Measurements from ENCODE around the gene ARHGAP35.
"Not testable (repeated sequence)": the region's sequence is repeated elsewhere in the genome, so short reads cannot be mapped to it uniquely, and the experiment has no call there.

ARHGAP35 gene

GRCh38 chr19:46872967-46873366, 12.2 kb downstream of the ARHGAP35 start:
- DNase-seq, result no peak

- DNase-seq, result no peak
These were observed 14.4 kb downstream of the ARHGAP35 start for GRCh38 chr19:46875234-46875633.

- DNase-seq, result no peak
These were observed 14.9 kb downstream of the ARHGAP35 start for GRCh38 chr19:46875657-46876056.

GRCh38 chr19:46878613-46879375, 18.0 kb downstream of the ARHGAP35 start:
- DNase-seq, result no peak

GRCh38 chr19:46880431-46880830, 19.6 kb downstream of the ARHGAP35 start:
- DNase-seq, result no peak

GRCh38 chr19:46881092-46881491, 20.3 kb downstream of the ARHGAP35 start:
- DNase-seq, result no peak

- DNase-seq, result no peak
These were observed 21.2 kb downstream of the ARHGAP35 start for GRCh38 chr19:46882034-46882433.

- not testable (repeated sequence) for DNase-seq
These were observed 22.0 kb downstream of the ARHGAP35 start for GRCh38 chr19:46882751-46883150.

- no peak for DNase-seq
These were observed 24.6 kb downstream of the ARHGAP35 start for GRCh38 chr19:46885411-46885810.

- DNase-seq, result no peak
These were observed 25.9 kb downstream of the ARHGAP35 start for GRCh38 chr19:46886546-46887239.

GRCh38 chr19:46887240-46887782, 26.5 kb downstream of the ARHGAP35 start:
- DNase-seq, result no peak

- no peak for DNase-seq
These were observed 29.8 kb downstream of the ARHGAP35 start for GRCh38 chr19:46890423-46891170.

- DNase-seq, result no peak
These were observed 31.7 kb downstream of the ARHGAP35 start for GRCh38 chr19:46892252-46893179.

GRCh38 chr19:46896076-46896794, 35.4 kb downstream of the ARHGAP35 start:
- no peak for DNase-seq

- no peak for DNase-seq
These were observed 37.9 kb downstream of the ARHGAP35 start for GRCh38 chr19:46898731-46899130.

GRCh38 chr19:46900341-46900740, 39.5 kb downstream of the ARHGAP35 start:
- no peak for DNase-seq

- no peak for DNase-seq
These were observed 41.1 kb downstream of the ARHGAP35 start for GRCh38 chr19:46901701-46902401.

- no peak for DNase-seq
These were observed 41.6 kb downstream of the ARHGAP35 start for GRCh38 chr19:46902402-46902766.

- no peak for DNase-seq
These were observed 42.7 kb downstream of the ARHGAP35 start for GRCh38 chr19:46903458-46903857.

GRCh38 chr19:46904114-46905060, 43.6 kb downstream of the ARHGAP35 start:
- no peak for DNase-seq

Data from NCI-H1694 treated with DMSO at 0.1 percent for 48 hours (cell line).